ENCODE results near the gene LOXHD1. TPM values are rescaled to one million over a fixed set of nuclear protein-coding genes. Genes with fewer than 3 reads are reported as not detected.

Gene LOXHD1
- total RNA-seq, 1 donor from 2014 or later, result not detected

GRCh38 chr18:46619559-46619958 is 37.5 kb downstream of the LOXHD1 start:
- no peaks in the 10 kb centered on the region for H3K4me1 Mint-ChIP-seq (ENCODE audit: low read depth, unreplicated experiment)
- DNase-seq, result no peak
- no peaks in the 10 kb centered on the region for H3K9me3 Mint-ChIP-seq (ENCODE audit: unreplicated experiment)
- no peak for TF ChIP-seq CTCF (IDR thresholded peaks at IDR 0.05; ENCODE audit: partially characterized antibody, unreplicated experiment)
- H3K27me3 Mint-ChIP-seq (ENCODE audit: unreplicated experiment), result peaks cover 3% of the 10 kb centered on the region
- no peak overlapping the region for H3K27ac Mint-ChIP-seq (ENCODE audit: unreplicated experiment)
- no peaks in the 10 kb centered on the region for H3K36me3 Mint-ChIP-seq (ENCODE audit: unreplicated experiment)
- no peak overlapping the region for H3K4me3 Mint-ChIP-seq (ENCODE audit: unreplicated experiment)

GRCh38 chr18:46615720-46616119 is 41.3 kb downstream of the LOXHD1 start:
- TF ChIP-seq CTCF (IDR thresholded peaks at IDR 0.05; ENCODE audit: partially characterized antibody, unreplicated experiment), result no peak
- DNase-seq, result no peak
- H3K9me3 Mint-ChIP-seq (ENCODE audit: unreplicated experiment), result no peaks in the 10 kb centered on the region

GRCh38 chr18:46609048-46609447 is 48.0 kb downstream of the LOXHD1 start:
- Mint-ChIP-seq H3K4me3 (ENCODE audit: unreplicated experiment) (no peak overlapping the region), H3K4me1 (ENCODE audit: low read depth, unreplicated experiment) (no peaks in the 10 kb centered on the region), H3K9me3 (ENCODE audit: unreplicated experiment) (no peaks in the 10 kb centered on the region), H3K27ac (ENCODE audit: unreplicated experiment) (no peak overlapping the region), H3K27me3 (ENCODE audit: unreplicated experiment) (peaks cover 2% of the 10 kb centered on the region), H3K36me3 (ENCODE audit: unreplicated experiment) (no peaks in the 10 kb centered on the region)
- TF ChIP-seq CTCF (IDR thresholded peaks at IDR 0.05; ENCODE audit: partially characterized antibody, unreplicated experiment), result no peak
- no peak for DNase-seq

More at GRCh38 chr18:46615720-46616119, 41.3 kb downstream of the LOXHD1 start:
- H3K36me3 Mint-ChIP-seq (ENCODE audit: unreplicated experiment), result no peaks in the 10 kb centered on the region
- H3K27ac Mint-ChIP-seq (ENCODE audit: unreplicated experiment), result no peak overlapping the region
- no peak overlapping the region for H3K4me3 Mint-ChIP-seq (ENCODE audit: unreplicated experiment)
- no peaks in the 10 kb centered on the region for H3K4me1 Mint-ChIP-seq (ENCODE audit: low read depth, unreplicated experiment)
- peaks cover 3% of the 10 kb centered on the region for H3K27me3 Mint-ChIP-seq (ENCODE audit: unreplicated experiment)

- Mint-ChIP-seq H3K9me3 (ENCODE audit: unreplicated experiment) (no peaks in the 10 kb centered on the region), H3K36me3 (ENCODE audit: unreplicated experiment) (no peaks in the 10 kb centered on the region), H3K4me3 (ENCODE audit: unreplicated experiment) (no peak overlapping the region), H3K4me1 (ENCODE audit: low read depth, unreplicated experiment) (no peaks in the 10 kb centered on the region), H3K27me3 (ENCODE audit: unreplicated experiment) (peaks cover 2% of the 10 kb centered on the region), H3K27ac (ENCODE audit: unreplicated experiment) (no peak overlapping the region)
- no peak for DNase-seq
- TF ChIP-seq CTCF (IDR thresholded peaks at IDR 0.05; ENCODE audit: partially characterized antibody, unreplicated experiment), result no peak
These were observed 49.1 kb downstream of the LOXHD1 start for GRCh38 chr18:46607926-46608325.

- no peak for DNase-seq
- no peak overlapping the region for H3K4me3 Mint-ChIP-seq (ENCODE audit: unreplicated experiment)
- no peak for TF ChIP-seq CTCF (IDR thresholded peaks at IDR 0.05; ENCODE audit: partially characterized antibody, unreplicated experiment)
These were observed 55.7 kb downstream of the LOXHD1 start for GRCh38 chr18:46601141-46601805.

More at GRCh38 chr18:46601141-46601805, 55.7 kb downstream of the LOXHD1 start:
- Mint-ChIP-seq H3K9me3 (ENCODE audit: unreplicated experiment) (no peaks in the 10 kb centered on the region), H3K4me1 (ENCODE audit: low read depth, unreplicated experiment) (no peaks in the 10 kb centered on the region), H3K36me3 (ENCODE audit: unreplicated experiment) (no peaks in the 10 kb centered on the region), H3K27ac (ENCODE audit: unreplicated experiment) (no peak overlapping the region), H3K27me3 (ENCODE audit: unreplicated experiment) (no peaks in the 10 kb centered on the region)

All from glutamatergic neuron (in vitro differentiated cells).